Mesenchymal stem cell (in vitro differentiated cells and primary cell): ENCODE measurements around the gene HYOU1.
A peak's percentile ranks its signal among the peaks of the same experiment; 100 is the strongest.

Source experiments
- DNase-seq: peaks from one replicate; pipeline ENCODE4 v3.0.0-alpha.2; 2013
- H2AFZ ChIP-seq: one replicate; pipeline ENCODE4 v1.6.1; 2013; ENCODE audit warnings: low read depth, mild to moderate bottlenecking, control low read depth, inconsistent platforms, low read length, moderate library complexity
- H2AK5ac ChIP-seq: 2 replicates; pipeline ENCODE4 v1.6.1; 2013; ENCODE audit warnings: low read length, moderate library complexity, mild to moderate bottlenecking, inconsistent platforms; ENCODE audit not compliant: severe bottlenecking
- H2BK120ac ChIP-seq: one replicate; pipeline ENCODE4 v1.6.1; 2013; ENCODE audit warnings: low read depth, mild to moderate bottlenecking, inconsistent platforms, low read length, moderate library complexity
- H2BK12ac ChIP-seq, 2 experiments: one replicate each; pipeline ENCODE4 v1.6.1; 2013; ENCODE audit warnings: inconsistent platforms in 2 of 2, low read length in 2 of 2, mild to moderate bottlenecking in 2 of 2, moderate library complexity in 2 of 2, control low read depth in 1 of 2
- H2BK15ac ChIP-seq: one replicate; pipeline ENCODE4 v1.6.1; 2013; ENCODE audit warnings: mild to moderate bottlenecking, low read depth, inconsistent platforms; ENCODE audit not compliant: poor library complexity, severe bottlenecking
- H2BK5ac ChIP-seq: 2 replicates; pipeline ENCODE4 v1.6.1; 2013; ENCODE audit warnings: low read depth, mild to moderate bottlenecking, low read length, control low read depth, inconsistent platforms; ENCODE audit not compliant: poor library complexity, severe bottlenecking
- H3K14ac ChIP-seq, 2 experiments: one replicate each; pipeline ENCODE4 v1.6.1; 2013; ENCODE audit warnings: inconsistent platforms in 2 of 2, low read length in 2 of 2, control low read depth in 1 of 2, mild to moderate bottlenecking in 1 of 2, moderate library complexity in 1 of 2
- H3K18ac ChIP-seq, 2 experiments: one replicate each; pipeline ENCODE4 v1.6.1; 2013; ENCODE audit warnings: inconsistent platforms in 2 of 2, low read length in 2 of 2, control low read depth in 1 of 2, low read depth in 1 of 2, mild to moderate bottlenecking in 1 of 2
- H3K23ac ChIP-seq, 2 experiments: one replicate each; pipeline ENCODE4 v1.6.1; 2013; ENCODE audit warnings: inconsistent platforms in 2 of 2, low read length in 2 of 2, mild to moderate bottlenecking in 2 of 2, moderate library complexity in 2 of 2, control low read depth in 1 of 2
- H3K27ac ChIP-seq: 2 replicates; pipeline ENCODE4 v1.5.1; 2013; ENCODE audit warnings: mild to moderate bottlenecking, moderate library complexity, low read length, control low read depth, inconsistent platforms; ENCODE audit not compliant: poor library complexity, severe bottlenecking
- H3K27me3 ChIP-seq, 2 experiments: 2 replicates each; pipeline versions ENCODE4 v1.6.1 to v1.7.0; 2013; ENCODE audit warnings: low read length in 2 of 2, mild to moderate bottlenecking in 2 of 2, moderate library complexity in 2 of 2, control low read depth in 1 of 2, inconsistent platforms in 1 of 2; ENCODE audit not compliant: control insufficient read depth in 1 of 2, insufficient read depth in 1 of 2
- H3K36me3 ChIP-seq, 2 experiments: 2 replicates each; pipeline versions ENCODE4 v1.6.1 to v1.7.0; 2013; ENCODE audit warnings: low read length in 2 of 2, control low read depth in 1 of 2, inconsistent platforms in 1 of 2, low read depth in 1 of 2, mild to moderate bottlenecking in 1 of 2; ENCODE audit not compliant: insufficient read depth in 2 of 2, control insufficient read depth in 1 of 2
- H3K4ac ChIP-seq, 2 experiments: one replicate each; pipeline ENCODE4 v1.6.1; 2013; ENCODE audit warnings: inconsistent platforms in 2 of 2, low read length in 2 of 2, mild to moderate bottlenecking in 2 of 2, moderate library complexity in 2 of 2, control low read depth in 1 of 2, low read depth in 1 of 2
- H3K4me1 ChIP-seq: 2 replicates; pipeline ENCODE4 v1.6.1; 2013; ENCODE audit warnings: low read depth, low read length, control low read depth; ENCODE audit not compliant: control insufficient read depth, insufficient read depth
- H3K4me2 ChIP-seq: 2 replicates; pipeline ENCODE4 v1.6.1; 2013; ENCODE audit warnings: low read length, mild to moderate bottlenecking, inconsistent platforms; ENCODE audit not compliant: poor library complexity, severe bottlenecking
- H3K4me3 ChIP-seq, 2 experiments: 2 replicates each; pipeline versions ENCODE4 v1.5.1 to v1.7.0; 2013; ENCODE audit warnings: low read length in 2 of 2, mild to moderate bottlenecking in 2 of 2, control low read depth in 1 of 2, low read depth in 1 of 2; ENCODE audit not compliant: insufficient read depth in 1 of 2
- H3K79me1 ChIP-seq: replicated peaks from 2 replicates; pipeline ENCODE4 v1.6.1; 2013; ENCODE audit warnings: mild to moderate bottlenecking, control low read depth, low read length, inconsistent platforms; ENCODE audit not compliant: poor library complexity, severe bottlenecking
- H3K9ac ChIP-seq: 2 replicates; pipeline ENCODE4 v1.7.0; 2013; ENCODE audit warnings: mild to moderate bottlenecking, low read length, moderate library complexity
- H3K9me3 ChIP-seq: 2 replicates; pipeline ENCODE4 v1.7.0; 2013; ENCODE audit warnings: mild to moderate bottlenecking, low read length; ENCODE audit not compliant: control insufficient read depth
- H4K8ac ChIP-seq: one replicate; pipeline ENCODE4 v1.6.1; 2013; ENCODE audit warnings: inconsistent platforms, mild to moderate bottlenecking, low read length, moderate library complexity
- H4K91ac ChIP-seq: one replicate; pipeline ENCODE4 v1.6.1; 2013; ENCODE audit warnings: mild to moderate bottlenecking, low read length, inconsistent platforms
- WGBS: methylation state at CpG from one replicate; pipeline ENCODE4 v1.1.7; 2013; ENCODE audit warnings: mixed read lengths; 5-methylcytosine and 5-hydroxymethylcytosine counted together

The HYOU1 gene

GRCh38 chr11:119067371-119068222 lies 10.6 kb upstream of the HYOU1 start, which contains the start of gene VPS11:
TSS of gene VPS11 (plus strand) at chr11:119067818. CDS start at chr11:119067824, 6 bp downstream.
- Histone ChIP-seq H3K27me3 (no peaks in the 10 kb centered on the region), H3K79me1 (peaks cover 21% of the 10 kb centered on the region), H2AK5ac (no peak within 1 kb of the TSS), H3K27ac (peak within 1 kb of the TSS; percentile 64), H3K36me3 (peaks cover 19 to 30% of the 10 kb centered on the region in 2 experiments), H2BK15ac (no peak within 1 kb of the TSS), H3K14ac (peak within 1 kb of the TSS in 1 of 2 experiments; percentile 95), H3K4me1 (peaks cover 3% of the 10 kb centered on the region), H3K4me3 (peak within 1 kb of the TSS; percentile 84 to 98), H3K18ac (peak within 1 kb of the TSS; percentile 23 to 97), H3K4ac (peak within 1 kb of the TSS; percentile 19 to 96), H3K23ac (peak within 1 kb of the TSS in 1 of 2 experiments; percentile 72), H4K91ac (peak within 1 kb of the TSS; percentile 36), H3K9me3 (no peaks in the 10 kb centered on the region), H3K4me2 (peak within 1 kb of the TSS; percentile 71), H2BK120ac (no peak within 1 kb of the TSS), H4K8ac (peak within 1 kb of the TSS; percentile 77), H2BK12ac (peak within 1 kb of the TSS in 1 of 2 experiments; percentile 42), H2BK5ac (peak within 1 kb of the TSS; percentile 48), H2AFZ (peak within 1 kb of the TSS; percentile 100), H3K9ac (peak within 1 kb of the TSS; percentile 98)
- WGBS = under 1% methylated on average over 48 of the region's 49 CpGs
- peak; percentile 97 for DNase-seq

GRCh38 chr11:119065369-119065768 lies 8.4 kb upstream of the HYOU1 start:
- no peak overlapping the region for H4K8ac ChIP-seq
- no peak overlapping the region for H3K9ac ChIP-seq
- no peak overlapping the region for H3K4me3 ChIP-seq
- peak; percentile 62 for DNase-seq
- H2BK120ac ChIP-seq = no peak overlapping the region
- H3K23ac ChIP-seq = no peak overlapping the region
- H3K14ac ChIP-seq = no peak overlapping the region
- 58% methylated on average over 4 of the region's 4 CpGs for WGBS
- no peak overlapping the region for H2AFZ ChIP-seq
- H3K4me1 ChIP-seq = peaks cover 3% of the 10 kb centered on the region
- H3K27me3 ChIP-seq = no peaks in the 10 kb centered on the region
- H3K9me3 ChIP-seq = no peaks in the 10 kb centered on the region
- H3K27ac ChIP-seq = no peak overlapping the region
- H3K79me1 ChIP-seq = peaks cover 16% of the 10 kb centered on the region
- no peak overlapping the region for H2BK12ac ChIP-seq
- no peak overlapping the region for H4K91ac ChIP-seq
- H3K36me3 ChIP-seq = peaks cover 3 to 14% of the 10 kb centered on the region in 2 experiments
- H2AK5ac ChIP-seq = no peak overlapping the region
- no peak overlapping the region for H2BK15ac ChIP-seq
- H3K4me2 ChIP-seq = no peak overlapping the region
- no peak overlapping the region for H3K18ac ChIP-seq
- H2BK5ac ChIP-seq = no peak overlapping the region
- no peak overlapping the region for H3K4ac ChIP-seq

GRCh38 chr11:119062779-119063178 lies 5.8 kb upstream of the HYOU1 start:
- Histone ChIP-seq H3K27ac (no peak overlapping the region), H3K9me3 (no peaks in the 10 kb centered on the region), H3K4me1 (peaks cover 9% of the 10 kb centered on the region), H3K23ac (no peak overlapping the region), H3K9ac (peak overlapping the region; percentile 22), H3K14ac (peak overlapping the region in 1 of 2 experiments; percentile 51), H2BK5ac (no peak overlapping the region), H3K79me1 (peaks cover 13% of the 10 kb centered on the region), H2AFZ (no peak overlapping the region), H2AK5ac (no peak overlapping the region), H4K8ac (no peak overlapping the region), H3K4ac (no peak overlapping the region), H3K36me3 (peaks cover 0 to 4% of the 10 kb centered on the region in 2 experiments), H3K4me3 (no peak overlapping the region), H4K91ac (no peak overlapping the region), H3K27me3 (no peaks in the 10 kb centered on the region), H3K4me2 (no peak overlapping the region), H3K18ac (no peak overlapping the region), H2BK120ac (no peak overlapping the region), H2BK12ac (no peak overlapping the region), H2BK15ac (no peak overlapping the region)
- WGBS = 97% methylated on average over 4 of the region's 5 CpGs
- no peak for DNase-seq

- H3K23ac ChIP-seq = no peak overlapping the region
- H3K36me3 ChIP-seq = peaks cover 0 to 4% of the 10 kb centered on the region in 2 experiments
- H2BK5ac ChIP-seq = no peak overlapping the region
- no peak overlapping the region for H3K9ac ChIP-seq
- no peak overlapping the region for H2BK15ac ChIP-seq
- no peak overlapping the region for H3K18ac ChIP-seq
- H3K27ac ChIP-seq = no peak overlapping the region
- H3K4me1 ChIP-seq = peaks cover 7% of the 10 kb centered on the region
- H3K27me3 ChIP-seq = no peaks in the 10 kb centered on the region
- no peak overlapping the region for H2BK12ac ChIP-seq
- no peak overlapping the region for H2BK120ac ChIP-seq
- H3K4me3 ChIP-seq = no peak overlapping the region
- H4K8ac ChIP-seq = no peak overlapping the region
- H3K4ac ChIP-seq = no peak overlapping the region
- no peaks in the 10 kb centered on the region for H3K9me3 ChIP-seq
- H2AK5ac ChIP-seq = no peak overlapping the region
- no peak overlapping the region for H4K91ac ChIP-seq
- no peak overlapping the region for H2AFZ ChIP-seq
- H3K14ac ChIP-seq = no peak overlapping the region
- WGBS = 98% methylated on average over 3 of the region's 3 CpGs
- DNase-seq = no peak
- H3K4me2 ChIP-seq = no peak overlapping the region
- H3K79me1 ChIP-seq = peaks cover 12% of the 10 kb centered on the region
These were observed 4.3 kb upstream of the HYOU1 start for GRCh38 chr11:119061256-119061655.
